NCI-H1436 (cell line): Measurements from ENCODE around the gene BCAS3.

Experiments
- DNase-seq: peaks from one replicate; lab custom pipeline; 2025; lab: John Stamatoyannopoulos, UW

Gene BCAS3

GRCh38 chr17:61160204-61160603 is 482.6 kb downstream of the BCAS3 start:
- no peak for DNase-seq

GRCh38 chr17:61160789-61161445 is 483.3 kb downstream of the BCAS3 start:
- DNase-seq: no peak

- DNase-seq: no peak
Measured at GRCh38 chr17:61161615-61162134, 484.0 kb downstream of the BCAS3 start.

DNA sequence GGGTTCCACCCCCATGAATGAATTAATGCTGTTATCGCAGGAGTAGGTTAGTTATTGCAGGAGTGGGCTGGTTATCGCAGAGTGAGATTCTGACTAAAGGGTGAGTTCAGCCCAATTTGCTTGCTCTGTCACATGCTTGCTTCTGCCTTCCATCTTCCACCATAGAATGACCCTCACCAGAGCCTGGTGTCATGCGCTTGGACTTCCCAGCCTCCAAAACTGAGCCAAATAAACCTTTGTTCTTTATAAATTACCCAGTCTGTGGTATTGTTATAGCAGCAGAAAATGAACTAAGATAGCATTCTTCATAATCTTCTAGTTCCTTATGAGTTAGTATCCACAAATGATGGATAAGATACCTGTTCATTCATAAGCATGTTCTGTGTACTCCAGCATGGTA is 486.9 kb downstream of the BCAS3 start:
- no peak for DNase-seq

DNA sequence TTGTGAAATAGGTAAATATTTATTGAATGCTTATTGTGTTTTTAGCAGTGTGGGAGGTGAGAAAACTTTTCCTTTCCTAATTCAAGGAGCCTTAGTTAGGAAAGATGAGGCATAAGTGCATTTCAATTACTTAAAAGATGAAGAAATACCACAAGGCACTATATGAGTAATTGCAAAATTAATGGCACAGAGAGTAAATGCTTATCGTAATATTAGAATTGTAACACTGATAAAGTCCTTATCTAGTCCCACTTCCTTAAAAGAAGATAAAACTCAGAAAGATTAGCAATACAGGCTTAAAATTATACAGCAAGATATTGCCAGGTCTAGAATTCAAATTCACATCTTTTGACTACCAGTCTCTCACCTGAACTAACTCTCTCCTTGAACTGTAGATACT is 489.4 kb downstream of the BCAS3 start:
- DNase-seq: no peak

- DNase-seq: no peak
Measured at GRCh38 chr17:61168506-61168905, 490.9 kb downstream of the BCAS3 start.

GRCh38 chr17:61174310-61174709 is 496.7 kb downstream of the BCAS3 start:
- no peak for DNase-seq

DNA sequence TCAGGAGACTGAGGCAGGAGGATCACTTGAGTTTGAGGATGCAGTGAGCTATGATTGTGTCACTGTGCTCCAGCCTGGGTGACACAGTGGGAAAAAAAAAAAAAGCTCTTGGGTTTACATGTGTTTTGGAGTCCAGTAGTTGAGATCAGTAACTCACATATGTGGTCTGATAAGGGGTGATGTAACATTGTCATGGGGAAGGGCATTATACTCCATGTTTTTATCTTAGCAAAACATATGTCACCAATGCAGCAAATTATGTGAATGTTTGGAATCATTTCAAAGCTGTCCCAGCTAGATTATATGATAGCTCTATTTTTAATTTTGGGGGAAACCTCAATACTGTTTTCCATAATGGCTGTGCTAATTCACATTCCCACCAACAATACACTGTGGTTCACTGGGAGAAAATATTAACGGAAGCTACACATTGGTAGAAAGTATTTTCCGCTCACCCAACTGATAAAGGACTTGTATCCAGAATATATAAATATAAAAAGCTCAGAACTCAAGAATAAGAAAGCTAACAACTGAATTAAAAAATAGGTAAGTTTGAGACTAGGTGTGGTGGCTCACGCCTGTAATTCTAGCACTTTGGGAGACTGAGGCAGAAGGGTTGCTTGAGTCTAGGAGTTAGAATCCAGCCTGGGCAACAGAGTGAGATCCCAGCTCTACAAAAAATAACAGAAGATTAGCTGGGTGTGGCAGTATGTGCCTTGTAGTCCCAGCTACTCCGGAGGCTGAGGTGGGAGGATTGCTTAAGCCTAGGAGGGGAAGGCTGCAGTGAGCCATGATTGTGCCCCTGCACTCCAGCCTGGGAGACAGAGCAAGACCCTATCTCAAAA is 497.9 kb downstream of the BCAS3 start:
- DNase-seq: no peak

DNA sequence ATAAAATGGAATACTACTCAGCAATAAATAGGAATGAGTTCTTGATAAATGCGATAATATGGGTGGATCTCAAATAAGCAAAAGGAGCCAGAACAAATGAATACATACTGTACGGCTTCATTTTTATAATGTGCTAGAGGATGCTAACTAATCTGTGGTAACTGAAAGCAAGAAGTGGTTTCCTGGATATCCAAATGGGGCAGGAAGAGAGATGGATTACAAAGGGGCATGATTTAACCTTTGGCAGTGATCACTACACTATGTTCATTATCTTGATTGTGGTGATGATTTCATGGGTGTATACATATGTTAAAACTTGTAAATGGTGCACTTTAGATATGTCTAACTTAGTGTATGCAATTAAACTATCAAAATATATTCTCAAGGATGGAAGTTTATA is 499.7 kb downstream of the BCAS3 start:
- no peak for DNase-seq

DNA sequence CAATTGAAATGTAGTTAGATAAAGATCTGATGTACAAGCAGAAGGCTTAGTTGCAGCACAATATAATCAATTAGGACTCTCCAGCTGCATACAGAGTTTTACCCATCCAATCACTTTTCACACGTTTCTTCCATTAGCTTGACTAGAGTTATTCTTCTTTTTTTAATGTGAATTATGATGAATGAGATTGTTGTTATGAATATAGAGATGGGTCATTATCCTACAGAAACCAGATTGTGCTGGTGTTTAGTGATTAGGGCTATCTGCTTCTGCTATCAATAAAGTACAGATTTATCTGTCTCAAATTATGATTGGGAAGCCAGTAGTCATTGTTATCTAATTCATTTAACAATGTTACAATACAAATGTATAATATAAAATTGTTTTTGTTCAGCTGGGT is 500.6 kb downstream of the BCAS3 start:
- no peak for DNase-seq

GRCh38 chr17:61179380-61179806 is 501.7 kb downstream of the BCAS3 start:
- DNase-seq: no peak

DNA sequence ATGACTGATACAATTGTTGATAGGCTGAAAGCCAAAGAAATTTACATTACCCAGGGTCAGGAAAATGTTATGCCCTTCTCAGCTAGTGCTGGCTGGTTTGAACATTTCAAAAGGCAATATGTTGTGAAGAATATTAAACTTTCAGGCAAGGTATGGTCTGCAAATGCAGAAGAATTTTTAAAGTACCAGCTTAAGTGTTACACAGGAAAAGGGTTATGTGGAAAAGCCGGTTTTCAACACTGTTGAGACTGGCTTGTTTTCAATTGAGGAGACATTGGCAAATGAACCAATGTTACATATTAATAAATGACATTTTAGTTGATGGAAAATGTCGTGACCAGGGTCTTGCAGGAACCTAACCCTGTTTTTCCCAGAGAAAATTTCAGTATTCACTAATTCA is 506.1 kb downstream of the BCAS3 start:
- DNase-seq: no peak

DNA sequence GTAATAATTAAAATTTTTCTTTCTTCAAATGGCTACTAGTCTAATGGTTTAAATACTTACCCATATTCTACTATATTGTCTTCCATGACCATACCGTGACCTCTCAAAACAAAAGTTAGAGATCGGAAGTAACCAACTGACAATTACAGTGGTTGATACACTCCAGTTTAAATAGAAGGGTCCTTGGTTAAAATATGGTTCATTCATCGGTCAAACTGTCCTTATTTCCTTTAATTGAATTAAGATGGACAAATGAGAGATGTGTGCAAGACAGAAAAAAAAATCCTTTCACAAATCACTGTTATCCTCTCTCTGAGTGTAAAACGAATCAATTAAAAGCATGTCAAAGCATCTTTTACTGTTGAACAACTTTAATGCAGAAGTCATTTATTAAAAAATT is 507.7 kb downstream of the BCAS3 start:
- no peak for DNase-seq

DNA sequence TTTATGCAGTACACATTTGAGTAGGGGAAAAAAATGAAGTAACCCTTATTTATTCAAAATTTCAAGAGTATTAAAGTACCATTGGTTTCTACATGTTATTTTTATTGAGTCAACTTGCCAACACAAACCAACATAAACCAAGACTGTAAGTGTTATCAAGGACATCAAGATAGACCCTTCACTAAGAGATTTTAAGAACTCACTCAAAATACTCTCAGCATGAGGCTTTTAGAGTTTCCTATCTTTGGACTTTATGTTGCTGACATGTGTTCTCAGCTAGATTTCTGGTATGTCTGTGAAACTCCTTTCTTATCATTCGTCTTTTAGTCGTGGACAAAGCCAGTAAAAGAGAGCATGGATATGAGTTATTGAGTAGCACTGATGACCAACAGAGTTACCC is 509.4 kb downstream of the BCAS3 start:
- DNase-seq: no peak

DNA sequence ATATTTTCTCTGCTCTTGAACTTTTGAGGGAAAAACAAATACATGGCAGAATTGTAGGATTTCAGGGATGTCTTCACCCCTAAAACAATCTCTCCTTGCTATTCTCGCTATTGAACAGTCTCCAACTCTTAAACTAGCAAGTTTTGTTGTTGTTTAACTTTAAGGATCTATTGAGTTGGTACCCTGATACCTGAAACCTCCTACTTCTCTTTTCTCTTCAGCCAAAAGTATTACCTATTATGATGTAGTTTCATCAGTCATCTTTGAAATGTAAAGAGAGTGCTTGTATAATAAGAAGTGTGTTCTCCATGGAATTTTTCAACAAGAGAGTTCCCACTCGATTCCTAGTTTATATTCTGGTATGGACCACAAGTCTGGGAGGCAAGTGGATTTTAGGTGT is 510.4 kb downstream of the BCAS3 start:
- DNase-seq: no peak

- DNase-seq: no peak
Measured at GRCh38 chr17:61189968-61190367, 512.3 kb downstream of the BCAS3 start.

DNA sequence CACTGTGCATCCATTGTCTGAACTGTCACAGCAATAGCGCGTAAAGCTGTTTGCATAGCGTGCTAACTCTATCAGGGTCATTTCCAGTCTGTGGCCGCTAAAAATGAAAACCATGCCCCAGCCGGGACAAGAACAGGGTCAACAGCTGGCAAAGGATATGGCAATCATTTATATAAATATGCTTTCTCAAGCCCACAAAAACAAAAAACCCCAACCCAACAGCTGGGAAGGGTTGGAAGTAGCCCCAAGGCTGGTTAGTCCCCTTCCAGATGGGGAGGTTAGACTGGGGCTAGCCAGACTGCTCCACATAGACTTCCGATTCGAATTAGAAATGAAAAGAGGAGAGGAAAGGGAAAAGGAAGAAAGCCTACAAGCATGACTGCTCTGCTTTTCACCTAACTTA is 518.7 kb downstream of the BCAS3 start:
- DNase-seq: no peak

- no peak for DNase-seq
Measured at GRCh38 chr17:61196799-61197198, 519.1 kb downstream of the BCAS3 start.

DNA sequence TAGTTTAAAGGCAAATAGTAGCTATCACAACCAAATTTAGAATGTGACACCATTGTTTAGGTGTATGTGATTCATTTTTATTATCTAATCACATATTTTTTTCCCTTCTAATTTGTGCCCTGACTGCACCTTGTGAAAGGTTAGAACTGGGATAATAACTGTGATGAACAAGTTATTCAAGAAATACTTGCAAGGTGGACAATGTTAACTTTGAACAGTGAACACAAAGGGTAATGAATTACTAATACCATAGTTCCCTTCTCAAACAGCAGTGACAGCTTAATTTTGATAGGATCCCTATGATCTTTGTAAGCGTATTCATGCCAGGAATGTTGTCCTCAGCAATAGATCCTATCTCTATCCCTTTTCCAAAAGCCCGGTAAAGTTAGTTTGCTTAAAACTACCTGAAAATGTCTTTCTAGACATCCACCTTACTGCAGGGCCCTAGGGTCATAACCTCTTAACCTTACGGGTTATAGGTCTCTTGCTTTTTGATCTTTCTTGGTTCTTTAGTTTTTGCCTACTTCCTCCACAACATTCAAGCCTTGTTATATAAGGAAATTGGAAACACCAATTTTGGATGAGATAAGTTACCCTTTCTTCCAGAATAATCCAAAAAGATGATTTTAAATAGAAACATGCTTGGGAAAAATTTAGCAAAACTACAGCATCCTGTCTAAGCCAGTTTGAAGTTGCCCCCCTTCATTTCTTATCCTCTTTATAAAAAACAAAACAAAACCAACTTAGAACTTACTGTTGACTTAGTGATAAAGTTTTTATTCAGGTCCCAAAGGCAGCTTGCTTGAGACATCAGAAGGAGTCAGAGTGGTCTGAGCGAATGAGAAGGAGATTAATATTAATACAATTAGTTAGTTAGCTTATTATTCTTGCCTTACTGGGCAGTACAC is 522.0 kb downstream of the BCAS3 start:
- no peak for DNase-seq

GRCh38 chr17:61200339-61200715 is 522.7 kb downstream of the BCAS3 start:
- no peak for DNase-seq

DNA sequence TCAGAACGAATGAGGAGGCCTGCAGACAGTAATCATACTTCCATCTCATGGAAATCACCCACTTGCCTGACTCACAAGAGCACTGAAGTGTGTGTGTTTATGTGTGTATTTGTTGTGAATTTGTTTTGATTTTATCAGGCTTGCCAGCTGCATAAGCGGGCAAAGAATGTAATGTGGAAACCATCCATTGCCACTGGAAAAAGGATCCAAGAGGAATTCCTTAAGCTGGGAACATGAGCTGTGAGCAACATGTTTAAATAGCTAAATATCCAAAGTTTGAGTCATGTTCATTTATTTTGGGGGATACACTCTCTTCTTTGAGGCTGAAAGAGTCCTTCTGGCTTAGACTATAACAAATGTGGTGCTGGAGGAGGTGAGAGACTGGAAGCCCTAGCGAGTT is 523.6 kb downstream of the BCAS3 start:
- DNase-seq: no peak

DNA sequence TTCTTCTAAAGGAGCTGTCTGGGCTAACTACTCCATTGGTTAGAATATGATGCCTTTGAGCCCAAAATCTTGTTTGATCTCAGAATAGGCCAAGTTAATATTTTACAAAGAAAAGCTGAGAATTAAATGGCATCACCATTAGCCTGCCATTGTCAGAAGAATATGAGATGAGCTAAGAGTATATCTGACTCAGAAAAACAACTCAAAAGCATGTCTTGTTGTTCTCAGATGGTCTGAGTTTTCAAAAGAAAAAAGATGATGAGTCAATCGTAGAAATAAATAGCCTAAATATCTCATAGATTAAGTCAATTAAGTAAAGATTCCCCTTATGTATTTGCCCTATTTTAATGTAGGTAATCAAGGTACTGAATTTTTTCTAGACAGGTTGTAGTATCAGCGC is 524.9 kb downstream of the BCAS3 start:
- no peak for DNase-seq
